Ramos (cell line): ENCODE measurements around the gene KRT81.

Experiments
- in situ Hi-C: fragments of 300-500 bp; cut with MboI; formaldehyde crosslinking; loops from one replicate; pipeline ENCODE4 v1.14.3; 2022; ENCODE audit warnings: low sequenced_read_pairs; ENCODE audit not compliant: unreplicated experiment

KRT81 gene

DNA sequence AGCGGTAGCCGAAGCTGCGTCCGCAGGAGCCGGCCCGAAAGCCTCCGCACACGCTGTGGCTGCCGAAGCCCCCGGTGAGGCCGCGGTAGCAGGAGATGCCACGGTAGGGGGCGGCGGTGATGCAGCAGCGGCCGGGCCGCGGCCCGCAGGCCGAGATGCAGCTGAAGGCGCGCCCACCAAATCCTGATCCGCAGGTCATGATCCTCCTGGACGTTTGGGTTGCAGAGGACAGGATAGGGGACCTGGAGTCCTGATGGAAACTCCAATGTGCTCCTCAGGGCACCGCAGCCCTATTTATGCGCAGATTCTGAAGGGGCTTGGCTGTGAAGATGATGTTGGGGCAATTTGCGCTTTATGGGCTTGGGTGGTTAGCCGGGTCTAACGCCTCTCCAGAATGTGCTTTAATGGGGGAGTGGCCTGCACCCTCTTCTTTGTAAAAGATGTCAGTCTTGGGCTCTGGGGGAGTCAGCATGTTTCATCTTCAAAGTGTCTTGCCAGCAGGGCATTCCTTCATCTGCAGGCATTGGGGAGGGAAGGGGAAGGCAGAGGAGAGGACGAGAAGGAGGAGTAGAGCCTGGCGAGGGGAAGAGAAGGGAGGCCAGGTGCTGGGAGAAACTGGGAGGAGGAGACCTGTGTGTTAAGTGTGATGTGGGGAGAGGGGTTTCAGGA lies at the start of gene KRT81:
Gene KRT81, minus strand, starts transcription at position 268 of the 669 bp plus-strand sequence. Its CDS starts 69 bp downstream, at position 199.
- in situ Hi-C loops: no loop called here

- in situ Hi-C loops: no loop called here
Observed at GRCh38 chr12:52338241-52338960, 47.1 kb upstream of the KRT81 start.

GRCh38 chr12:52337054-52337453 lies 45.7 kb upstream of the KRT81 start:
- in situ Hi-C loops: no loop called here

GRCh38 chr12:52336641-52337040 lies 45.3 kb upstream of the KRT81 start:
- in situ Hi-C loops: no loop called here

DNA sequence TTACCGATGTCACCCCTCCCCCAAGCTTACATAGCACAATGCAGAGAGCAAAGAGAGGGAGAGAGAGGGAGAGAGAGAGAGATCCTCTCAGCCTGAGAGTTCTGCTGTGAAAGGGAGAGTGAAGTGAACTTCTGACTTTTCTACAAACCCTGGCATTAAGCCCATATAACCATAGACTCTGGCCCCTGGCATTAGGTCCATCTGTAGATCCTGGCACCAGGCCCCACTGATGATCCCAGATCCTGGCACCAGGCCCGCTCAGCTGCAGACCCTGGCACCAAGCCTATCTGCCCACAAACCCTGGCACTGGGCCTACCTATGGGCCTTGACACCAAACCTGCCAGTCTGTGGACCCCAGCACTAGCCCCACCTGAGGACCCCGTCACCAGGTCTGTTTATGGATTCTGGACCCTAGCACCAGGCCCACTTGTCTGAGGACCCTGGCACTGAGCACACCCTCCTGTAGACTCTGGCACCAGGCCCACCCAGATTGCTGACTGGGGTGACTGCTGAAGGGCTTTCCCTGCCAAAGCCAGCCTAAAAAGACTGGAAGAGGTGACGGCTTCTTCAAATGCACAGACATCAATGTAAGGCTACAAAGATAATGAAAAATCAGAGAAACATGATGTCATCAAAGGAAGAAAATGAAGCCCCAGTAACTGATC lies 44.4 kb upstream of the KRT81 start:
- in situ Hi-C loops: no loop called here

- in situ Hi-C loops: no loop called here
Observed at GRCh38 chr12:52334185-52334584, 42.9 kb upstream of the KRT81 start.

DNA sequence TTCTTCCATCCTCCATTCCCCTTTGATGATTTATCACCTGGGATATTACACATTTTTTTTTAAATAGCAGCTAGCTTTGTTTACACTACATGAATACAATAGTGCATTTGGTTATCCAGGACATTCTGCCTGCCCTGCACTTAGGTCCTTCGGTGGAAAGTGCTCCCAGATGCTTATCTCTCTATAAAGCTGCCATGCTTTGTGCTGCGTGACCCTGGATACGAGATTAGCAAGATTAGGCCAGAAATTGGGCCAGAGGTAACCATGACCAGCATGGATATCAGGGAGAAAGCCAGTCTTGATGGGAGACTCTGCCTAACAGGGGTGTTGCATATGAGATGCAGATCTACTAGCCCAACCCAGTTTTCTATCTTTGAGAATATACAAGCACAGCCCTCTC lies 42.0 kb upstream of the KRT81 start:
- in situ Hi-C loops: no loop called here

- in situ Hi-C loops: no loop called here
Observed at GRCh38 chr12:52332381-52332780, 41.0 kb upstream of the KRT81 start.

- in situ Hi-C loops: no loop called here
Observed at GRCh38 chr12:52331833-52332232, 40.5 kb upstream of the KRT81 start.

- in situ Hi-C loops: no loop called here
Observed at GRCh38 chr12:52331039-52331438, 39.7 kb upstream of the KRT81 start.

- in situ Hi-C loops: no loop called here
Observed at GRCh38 chr12:52327830-52328500, 36.6 kb upstream of the KRT81 start.

DNA sequence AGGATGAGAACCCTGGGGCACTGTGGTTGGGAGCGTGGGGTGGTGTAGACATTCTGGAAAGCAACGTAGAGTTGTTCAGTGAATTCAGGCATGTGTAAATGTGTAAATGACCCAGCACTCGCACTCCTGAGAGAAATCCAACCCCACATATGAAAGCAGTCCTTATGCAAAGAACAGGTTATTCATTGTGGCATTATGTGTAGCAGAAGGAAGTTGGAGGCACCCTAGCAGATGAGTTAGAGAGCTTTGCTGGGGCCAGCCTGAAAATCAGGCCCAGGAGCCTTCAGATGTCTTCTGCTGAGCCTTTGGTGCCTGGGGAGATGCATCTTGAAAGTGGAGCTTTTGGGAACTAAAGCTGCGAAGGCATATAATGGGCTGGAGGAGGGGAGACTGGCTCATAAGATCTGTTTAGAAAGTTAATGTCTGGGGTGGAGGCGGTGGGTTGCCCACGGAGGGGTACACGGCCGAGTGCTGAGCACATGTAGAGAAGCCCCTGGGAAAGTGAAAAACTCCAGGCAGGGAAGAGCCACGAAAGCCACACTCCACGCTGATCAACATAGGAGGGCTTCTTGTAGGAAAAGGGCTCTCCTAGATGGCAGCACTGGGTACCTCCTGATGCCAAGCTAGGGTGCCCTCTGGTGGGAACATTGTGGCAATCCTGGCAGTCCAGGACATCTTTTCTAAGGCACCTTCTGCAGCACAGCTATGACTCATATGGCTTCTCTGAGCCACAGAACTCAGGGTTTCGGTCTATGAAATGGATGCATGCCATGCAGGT lies 35.9 kb upstream of the KRT81 start:
- in situ Hi-C loops: no loop called here

DNA sequence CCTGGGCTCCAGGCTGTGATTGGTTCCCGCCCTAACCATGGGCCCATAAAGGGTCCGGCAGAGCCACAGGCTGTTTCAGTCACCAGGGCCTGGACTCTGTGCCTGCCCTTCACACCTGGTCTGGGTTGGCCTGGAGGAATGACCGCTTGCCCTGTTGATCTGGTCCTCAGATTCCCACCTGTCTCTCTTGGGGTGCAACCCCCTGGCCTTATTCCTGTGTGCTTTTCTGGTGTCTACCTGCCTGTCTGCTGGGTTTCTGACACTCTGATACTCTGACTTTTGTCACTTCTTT lies 32.8 kb upstream of the KRT81 start:
- in situ Hi-C loops: no loop called here

DNA sequence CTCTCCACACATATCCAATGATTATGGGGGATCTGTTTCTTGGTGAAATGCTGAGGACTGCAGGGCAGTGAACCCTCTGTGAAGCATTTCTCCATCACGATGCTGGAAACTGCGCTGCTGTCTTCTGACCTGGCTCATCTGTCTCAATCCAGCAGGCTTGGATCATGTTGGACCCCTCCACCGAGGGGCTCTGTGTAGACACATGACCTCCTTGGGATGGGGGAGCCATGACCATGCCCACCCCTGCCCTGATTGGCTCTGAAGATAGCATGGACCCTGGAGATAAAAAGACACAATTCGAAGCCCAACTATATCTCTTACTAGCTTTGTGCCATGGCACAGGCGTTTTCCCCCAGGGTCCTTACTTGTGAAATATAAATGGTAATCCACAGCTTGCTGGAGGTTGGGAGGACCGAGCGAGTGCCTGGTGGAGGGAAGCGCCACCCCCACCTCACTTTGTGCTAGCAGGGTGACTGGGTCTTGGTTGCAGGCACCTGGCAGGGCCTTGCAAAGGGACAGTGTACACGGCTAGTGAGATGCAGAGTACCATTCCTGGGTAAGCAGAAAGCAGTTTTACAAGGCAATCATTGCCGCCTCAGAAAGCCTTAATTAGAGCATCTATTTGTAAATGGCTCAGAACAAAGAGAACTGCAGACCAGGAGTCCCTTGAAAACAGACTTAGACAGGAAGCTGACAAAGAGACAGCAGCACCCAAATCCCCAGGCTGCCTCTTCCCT lies 32.2 kb upstream of the KRT81 start:
- in situ Hi-C loops: no loop called here

- in situ Hi-C loops: no loop called here
Observed at GRCh38 chr12:52323001-52323400, 31.7 kb upstream of the KRT81 start.

GRCh38 chr12:52322069-52322468 lies 30.7 kb upstream of the KRT81 start:
- in situ Hi-C loops: no loop called here

- in situ Hi-C loops: no loop called here
Observed at GRCh38 chr12:52321418-52321817, 30.1 kb upstream of the KRT81 start.

GRCh38 chr12:52320784-52321400 lies 29.6 kb upstream of the KRT81 start, which contains the start of gene KRT83:
Gene KRT83, minus strand, starts transcription at chr12:52321398. Its CDS starts 63 bp downstream, at chr12:52321335.
- in situ Hi-C loops: no loop called here

GRCh38 chr12:52319097-52319496 lies 27.8 kb upstream of the KRT81 start:
- in situ Hi-C loops: no loop called here
